Peyer's patch (tissue), 4 donors: ENCODE data around the gene CACNA2D1. TPM values are rescaled to one million over a fixed set of nuclear protein-coding genes. Genes with fewer than 3 reads are reported as not detected.

Experiments
- DNase-seq, 3 donors: peaks; one replicate each; pipeline ENCODE4 v3.0.0-alpha.2; 2017 to 2019
- H3K27ac ChIP-seq, 4 donors: fragments of 200-600 bp; sonication (generic); one replicate each; pipeline ENCODE4 v1.5.1; 2016 to 2019
- H3K27me3 ChIP-seq, 2 donors: fragments of 200-600 bp; sonication (generic); one replicate each; pipeline ENCODE4 v1.5.1; 2019
- H3K36me3 ChIP-seq, 3 donors: fragments of 200-600 bp; sonication (generic); one replicate each; pipeline ENCODE4 v1.5.1; 2016 to 2019
- H3K4me1 ChIP-seq, 4 donors: fragments of 200-600 bp; sonication (generic); one replicate each; pipeline ENCODE4 v1.5.1; 2016 to 2019
- H3K4me3 ChIP-seq, 4 donors: fragments of 200-600 bp; sonication (generic); 1 replicate in 3 of 4; 2 replicates in 1 of 4; pipeline ENCODE4 v1.5.1; 2016 to 2019; ENCODE audit warnings: mild to moderate bottlenecking in 1 of 4
- H3K9me3 ChIP-seq, 4 donors: fragments of 200-600 bp; sonication (generic); one replicate each; pipeline ENCODE4 v1.5.1; 2016 to 2019; ENCODE audit warnings: mild to moderate bottlenecking in 1 of 4
- CTCF ChIP-seq, 6 experiments: fragments of 450-650 bp in 4 of 6; fragments of 200-600 bp in 2 of 6; sonication (generic) in 1 of 6; IDR thresholded peaks; one replicate each; pipeline ENCODE4 v1.5.1; 2017 to 2019; ENCODE audit warnings: antibody characterized with exemption in 6 of 6, mild to moderate bottlenecking in 3 of 6, moderate library complexity in 1 of 6
- POLR2A ChIP-seq, 2 donors: fragments of 450-650 bp; IDR thresholded peaks; one replicate each; pipeline ENCODE4 v1.5.1; 2017; ENCODE audit warnings: antibody characterized with exemption in 2 of 2, mild to moderate bottlenecking in 2 of 2, moderate library complexity in 2 of 2
- total RNA-seq, 4 donors: library from RNA; depleted of rRNA; stranded (reverse); fragments of >200 nt; gene quantifications; one replicate each; pipeline ENCODE4 v1.1.0, GENCODE V29; 2016

Gene CACNA2D1
- total RNA-seq, 4 donors from 2014 or later: 5.5 to 85.0 (median 11.5) TPM

GRCh38 chr7:81929386-81929785 lies 514.2 kb downstream of the CACNA2D1 start:
- no peaks in the 10 kb centered on the region for H3K36me3 ChIP-seq
- H3K4me3 ChIP-seq: no peak overlapping the region

GRCh38 chr7:81926154-81926553 lies 517.4 kb downstream of the CACNA2D1 start:
- no peak overlapping the region for H3K27ac ChIP-seq
- no peaks in the 10 kb centered on the region for H3K4me1 ChIP-seq
- H3K9me3 ChIP-seq: no peaks in the 10 kb centered on the region
- no peak overlapping the region for H3K4me3 ChIP-seq
- no peak for DNase-seq
- no peak for TF ChIP-seq CTCF (IDR thresholded peaks at IDR 0.05)
- no peak for TF ChIP-seq POLR2A (IDR thresholded peaks at IDR 0.05)
- H3K27me3 ChIP-seq: no peaks in the 10 kb centered on the region
- H3K36me3 ChIP-seq: no peaks in the 10 kb centered on the region

More at GRCh38 chr7:81929386-81929785, 514.2 kb downstream of the CACNA2D1 start:
- TF ChIP-seq CTCF (IDR thresholded peaks at IDR 0.05) (no peak), POLR2A (IDR thresholded peaks at IDR 0.05) (no peak)
- Histone ChIP-seq H3K9me3 (no peaks in the 10 kb centered on the region), H3K4me1 (no peaks in the 10 kb centered on the region), H3K27ac (no peak overlapping the region), H3K27me3 (no peaks in the 10 kb centered on the region)
- no peak for DNase-seq

GRCh38 chr7:81925530-81925929 lies 518.0 kb downstream of the CACNA2D1 start:
- Histone ChIP-seq H3K27me3 (no peaks in the 10 kb centered on the region), H3K9me3 (no peaks in the 10 kb centered on the region), H3K4me1 (no peaks in the 10 kb centered on the region), H3K36me3 (no peaks in the 10 kb centered on the region), H3K4me3 (no peak overlapping the region), H3K27ac (no peak overlapping the region)
- TF ChIP-seq POLR2A (IDR thresholded peaks at IDR 0.05): no peak
- TF ChIP-seq CTCF (IDR thresholded peaks at IDR 0.05): no peak
- DNase-seq: no peak

- no peaks in the 10 kb centered on the region for H3K4me1 ChIP-seq
- H3K36me3 ChIP-seq: no peaks in the 10 kb centered on the region
- no peak overlapping the region for H3K4me3 ChIP-seq
- no peak overlapping the region for H3K27ac ChIP-seq
- TF ChIP-seq CTCF (IDR thresholded peaks at IDR 0.05) (no peak), POLR2A (IDR thresholded peaks at IDR 0.05) (no peak)
- no peaks in the 10 kb centered on the region for H3K9me3 ChIP-seq
- H3K27me3 ChIP-seq: no peaks in the 10 kb centered on the region
- no peak for DNase-seq
These were observed 519.1 kb downstream of the CACNA2D1 start for GRCh38 chr7:81924494-81924893.

- H3K27ac ChIP-seq: no peak overlapping the region
- H3K4me1 ChIP-seq: no peaks in the 10 kb centered on the region
- no peak for TF ChIP-seq CTCF (IDR thresholded peaks at IDR 0.05)
- TF ChIP-seq POLR2A (IDR thresholded peaks at IDR 0.05): no peak
- no peak overlapping the region for H3K4me3 ChIP-seq
- H3K9me3 ChIP-seq: peaks cover 0 to 3% (median 0%) of the 10 kb centered on the region in 4 donors
- no peak for DNase-seq
- no peaks in the 10 kb centered on the region for H3K27me3 ChIP-seq
- no peaks in the 10 kb centered on the region for H3K36me3 ChIP-seq
These were observed 524.1 kb downstream of the CACNA2D1 start for GRCh38 chr7:81919494-81919893.

- no peak for DNase-seq
- H3K36me3 ChIP-seq: no peaks in the 10 kb centered on the region
- no peaks in the 10 kb centered on the region for H3K9me3 ChIP-seq
- H3K4me3 ChIP-seq: no peak overlapping the region
- no peaks in the 10 kb centered on the region for H3K27me3 ChIP-seq
- no peak overlapping the region for H3K27ac ChIP-seq
- no peak for TF ChIP-seq POLR2A (IDR thresholded peaks at IDR 0.05)
- TF ChIP-seq CTCF (IDR thresholded peaks at IDR 0.05): no peak
- H3K4me1 ChIP-seq: no peaks in the 10 kb centered on the region
These were observed 535.4 kb downstream of the CACNA2D1 start for GRCh38 chr7:81908220-81908619.
